ENCODE data around the gene PDE6B. TPM values are rescaled to one million over a fixed set of nuclear protein-coding genes. Genes with fewer than 3 reads are reported as not detected.

Gene PDE6B
- total RNA-seq (2016; rRNA removed; fragmentation: Illumina TruSeq; extraction: Trizol) (0.38 TPM in 1 of 2 replicates, not detected in the other), polyA plus RNA-seq (2011; rRNA removed) (0.38 and 0.40 TPM in 2 replicates), polyA minus RNA-seq (2011; rRNA and poly(A)+ RNA removed; ENCODE audit: low replicate concordance) (0.32 TPM in 1 of 2 replicates, not detected in the other), Bru-seq, nascent RNA (percentile 3 among the genes with signal in this experiment), BruChase-seq, experiment 1, labeled RNA remaining after a 6-hour chase (not detected), BruChase-seq, experiment 2, labeled RNA remaining after a 2-hour chase (percentile 5 among the genes with signal in this experiment)
- 0.20 TPM in 1 of 2 replicates, not detected in the other for total RNA-seq (2016; cell fraction: cytosol; rRNA removed; fragmentation: Illumina TruSeq; extraction: Trizol; ENCODE audit: low read depth)
- total RNA-seq (2016; cell fraction: insoluble cytoplasmic fraction; rRNA removed; fragmentation: Illumina TruSeq; extraction: Trizol): 0.09 TPM in 1 of 2 replicates, not detected in the other
- total RNA-seq (2016; cell fraction: membrane; rRNA removed; fragmentation: Illumina TruSeq; extraction: Trizol): 0.25 TPM in 1 of 2 replicates, not detected in the other
- total RNA-seq (2016; cell fraction: nucleus; rRNA removed; fragmentation: Illumina TruSeq; extraction: Trizol): not detected in 2 replicates
- polyA plus RNA-seq (2011; cell fraction: cytosol; rRNA removed): 0.43 and 0.62 TPM in 2 replicates
- polyA plus RNA-seq (2011; cell fraction: nucleus; rRNA removed): 0.33 and 0.45 TPM in 2 replicates
- polyA plus RNA-seq (2012): 0.38 and 0.73 TPM in 2 replicates
- not detected in 2 replicates for polyA plus RNA-seq (2016; cell fraction: cytosol; fragmentation: Illumina TruSeq; extraction: Trizol; ENCODE audit: low read depth)
- polyA plus RNA-seq (2016; cell fraction: insoluble cytoplasmic fraction; fragmentation: Illumina TruSeq; extraction: Trizol; ENCODE audit: low read depth): not detected in 2 replicates
- polyA plus RNA-seq (2016; cell fraction: membrane; fragmentation: Illumina TruSeq; extraction: Trizol; ENCODE audit: low read depth): 0.13 TPM in 1 of 2 replicates, not detected in the other
- polyA plus RNA-seq (2016; cell fraction: nucleus; fragmentation: Illumina TruSeq; extraction: Trizol; ENCODE audit: insufficient read depth, low read depth): not detected in 2 replicates
- 0.69 and 1.3 TPM in 2 replicates for polyA minus RNA-seq (2011; cell fraction: cytosol; rRNA and poly(A)+ RNA removed)
- polyA minus RNA-seq (2011; cell fraction: nucleus; rRNA and poly(A)+ RNA removed): 0.37 and 1.3 TPM in 2 replicates
- long read RNA-seq, experiment 1, partial matches to known transcripts: 0 of 1 reads
- long read RNA-seq, experiment 1, other reads (novel, unspliced or antisense): 0 of 1 reads
- long read RNA-seq, experiment 2, partial matches to known transcripts: 0 of 2 reads
- long read RNA-seq, experiment 2, other reads (novel, unspliced or antisense): 2 of 2 reads

- no peaks in the 10 kb centered on the region for H3K79me2 ChIP-seq (ENCODE audit: insufficient read depth, low read length)
- no TSS peak for BruUV-seq (replicated peaks)
- TF ChIP-seq ZNF687 (CRISPR knock-in tag; IDR thresholded peaks at IDR 0.05) (0 out of 2 replicates have a peak, but pooled peaks have one; percentile 9), HOXA5 (CRISPR knock-in tag; IDR thresholded peaks at IDR 0.05) (no peak)
- no peak within 1 kb of the TSS for H3K4me2 ChIP-seq (ENCODE audit: low read depth, low read length)
- no peaks in the 10 kb centered on the region for H3K36me3 ChIP-seq (replicated peaks in 1 of 2; ENCODE audit: control insufficient read depth in 1 of 2, insufficient read depth in 2 of 2, low read length in 2 of 2)
- in situ Hi-C loops (cut with HindIII; ENCODE audit: extremely low pct_ligation_motif_present, low pct_unique_long_range_greater_than_20kb): no loop called here
- no peaks in the 10 kb centered on the region for H3K9me3 ChIP-seq (ENCODE audit: low read length)
- H3K27ac ChIP-seq (ENCODE audit: extremely low read length, insufficient read depth, low read length): no peak within 1 kb of the TSS
- WGBS (ENCODE audit: low lambda C conversion rate): 14% methylated on average over 8 of the region's 21 CpGs
- CTCF ChIA-PET (ENCODE audit: low intra/inter-chr PET ratio, low total read pairs): no interaction called here
- no peak within 1 kb of the TSS for H3K9ac ChIP-seq (ENCODE audit: insufficient read depth, low read depth, low read length)
- intact Hi-C loops (cut with micrococcal nuclease; ENCODE audit: unreplicated experiment): no loop called here
- H2AFZ ChIP-seq (ENCODE audit: low read length): no peak within 1 kb of the TSS
- no peaks in the 10 kb centered on the region for H4K20me1 ChIP-seq (ENCODE audit: insufficient read depth, low read length)
- peaks cover 14 to 85% of the 10 kb centered on the region in 2 experiments; a peak in 4 of 5 replicates for H3K27me3 ChIP-seq (ENCODE audit: control insufficient read depth in 1 of 2, insufficient read depth in 2 of 2, low read length in 2 of 2)
- H3K4me1 ChIP-seq (ENCODE audit: insufficient read depth, low read length): peaks cover under 1% of the 10 kb centered on the region; the same call in 1 of the 2 replicates
- ATAC-seq (peak; percentile 11; the same call in 2 of the 3 replicates), DNase-seq (ENCODE audit: low spot score) (no peak), FAIRE-seq (no peak)
- POLR2A ChIA-PET: no interaction called here
- H3K4me3 ChIP-seq (replicated peaks in 1 of 3; ENCODE audit: insufficient read depth in 1 of 3, low read depth in 2 of 3, low read length in 3 of 3): no peak within 1 kb of the TSS
These were observed at the start of gene PDE6B for GRCh38 chr4:624705-625590. PDE6B (plus strand) TSS chr4:625573; CDS start chr4:625627, 54 bp downstream.
